ENCODE results near the gene CCDC110.
A peak's percentile ranks its signal among the peaks of the same experiment; 100 is the strongest.

The CCDC110 gene

DNA sequence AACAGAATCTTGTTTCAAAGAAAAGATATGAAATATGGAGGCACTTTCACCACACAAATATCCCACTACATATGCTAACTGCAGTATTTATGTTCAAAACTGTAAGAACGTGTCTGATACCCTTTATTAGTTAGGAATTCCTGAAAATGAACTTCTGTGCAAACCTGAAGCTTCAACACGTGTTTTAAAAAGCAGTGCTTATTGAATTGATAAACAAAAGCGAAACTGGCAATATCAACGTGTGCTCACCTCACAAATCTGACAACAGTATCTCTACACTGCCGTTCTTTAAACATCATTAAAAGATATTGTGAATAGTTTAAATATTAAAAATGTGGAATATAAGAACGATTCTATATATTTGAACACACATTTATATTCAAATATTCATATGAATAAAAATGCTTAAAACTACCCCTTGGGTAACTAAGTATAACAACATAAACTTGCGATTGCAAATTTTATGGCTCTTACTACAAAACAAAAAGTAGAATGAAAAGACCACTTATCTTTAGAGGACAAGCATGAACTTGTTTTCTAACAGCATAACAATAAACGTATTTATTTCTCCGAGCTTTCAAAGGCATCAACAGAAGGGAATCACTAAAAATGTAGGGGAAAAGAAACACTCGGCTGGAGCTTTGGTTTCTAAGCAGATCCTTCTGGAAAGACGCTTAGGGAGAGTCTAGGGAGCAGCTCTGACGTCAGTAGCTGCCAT lies 76.1 kb downstream of the CCDC110 start, which contains the start of gene LRP2BP:
TSS of gene LRP2BP (minus strand) at position 687 of the 718 bp plus-strand sequence. CDS start 17,738 bp downstream, outside the sequence.
- peak within 1 kb of the TSS; percentile 72 for H3K4me3 ChIP-seq (ENCODE audit: low read length)
- peak; percentile 75 for DNase-seq (ENCODE audit: low read depth)
- TF ChIP-seq, protein P1, sequence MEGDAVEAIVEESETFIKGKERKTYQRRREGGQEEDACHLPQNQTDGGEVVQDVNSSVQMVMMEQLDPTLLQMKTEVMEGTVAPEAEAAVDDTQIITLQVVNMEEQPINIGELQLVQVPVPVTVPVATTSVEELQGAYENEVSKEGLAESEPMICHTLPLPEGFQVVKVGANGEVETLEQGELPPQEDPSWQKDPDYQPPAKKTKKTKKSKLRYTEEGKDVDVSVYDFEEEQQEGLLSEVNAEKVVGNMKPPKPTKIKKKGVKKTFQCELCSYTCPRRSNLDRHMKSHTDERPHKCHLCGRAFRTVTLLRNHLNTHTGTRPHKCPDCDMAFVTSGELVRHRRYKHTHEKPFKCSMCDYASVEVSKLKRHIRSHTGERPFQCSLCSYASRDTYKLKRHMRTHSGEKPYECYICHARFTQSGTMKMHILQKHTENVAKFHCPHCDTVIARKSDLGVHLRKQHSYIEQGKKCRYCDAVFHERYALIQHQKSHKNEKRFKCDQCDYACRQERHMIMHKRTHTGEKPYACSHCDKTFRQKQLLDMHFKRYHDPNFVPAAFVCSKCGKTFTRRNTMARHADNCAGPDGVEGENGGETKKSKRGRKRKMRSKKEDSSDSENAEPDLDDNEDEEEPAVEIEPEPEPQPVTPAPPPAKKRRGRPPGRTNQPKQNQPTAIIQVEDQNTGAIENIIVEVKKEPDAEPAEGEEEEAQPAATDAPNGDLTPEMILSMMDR (conservative IDR thresholded peaks at IDR 0.05; ENCODE audit: low read depth, low read length) = no peak

Data from retinal pigment epithelial cell (primary cell).